ENCODE data around the gene RETREG1.

GRCh38 chr5:16589658-16590057 lies 27.1 kb downstream of the RETREG1 start:
- TF ChIP-seq CTCF (IDR thresholded peaks at IDR 0.05; ENCODE audit: borderline replicate concordance, extremely low read depth, low read length, poor library complexity, severe bottlenecking): no peak
- no peak for TF ChIP-seq EZH2 (IDR thresholded peaks at IDR 0.05; ENCODE audit: borderline replicate concordance, low read depth, low read length, severe bottlenecking)
